SK-N-SH treated with all-trans-retinoic acid at 6 μM for 48 hours (cell line): ENCODE data around the gene CTNNA3.

ENCODE experiments used
- ATAC-seq: fragments of 200-7000 bp; cut with Tn5 transposase; 3 replicates; pipeline ENCODE4 v1.9.1; 2020; ENCODE audit warnings: mild to moderate bottlenecking, moderate library complexity
- ARNTL ChIP-seq: fragments of 450-650 bp; formaldehyde crosslinking; IDR thresholded peaks from 2 replicates; pipeline ENCODE4 v1.5.0; 2020; ENCODE audit warnings: low read depth, mild to moderate bottlenecking, moderate library complexity, borderline replicate concordance
- BACH2 ChIP-seq: fragments of 250-450 bp; sonication (Bioruptor Pico); IDR thresholded peaks from 2 replicates; pipeline ENCODE4 v1.9.0; 2021; ENCODE audit warnings: mild to moderate bottlenecking, borderline replicate concordance
- CREB5 ChIP-seq: fragments of 250-450 bp; sonication (Bioruptor Pico); IDR thresholded peaks from 2 replicates; pipeline ENCODE4 v1.5.1; 2020; ENCODE audit warnings: low read depth, mild to moderate bottlenecking, moderate library complexity
- CSDC2 ChIP-seq: fragments of 250-450 bp; sonication (Bioruptor Pico); IDR thresholded peaks from 2 replicates; pipeline ENCODE4 v1.5.0; 2020; ENCODE audit warnings: mild to moderate bottlenecking, moderate library complexity
- ESRRG ChIP-seq: fragments of 250-450 bp; sonication (Bioruptor Pico); IDR thresholded peaks from 2 replicates; pipeline ENCODE4 v1.6.1; 2021; ENCODE audit warnings: mild to moderate bottlenecking
- GLIS3 ChIP-seq: fragments of 250-450 bp; sonication (Bioruptor Pico); IDR thresholded peaks from 2 replicates; pipeline ENCODE4 v1.5.0; 2020; ENCODE audit warnings: mild to moderate bottlenecking, moderate library complexity
- OSR1 ChIP-seq: fragments of 250-450 bp; sonication (Bioruptor Pico); IDR thresholded peaks from 2 replicates; pipeline ENCODE4 v1.8.0; 2022; ENCODE audit warnings: moderate library complexity, mild to moderate bottlenecking, inconsistent platforms
- PATZ1 ChIP-seq: fragments of 250-450 bp; sonication (Bioruptor Pico); IDR thresholded peaks from 2 replicates; pipeline ENCODE4 v1.8.0; 2020; ENCODE audit warnings: mild to moderate bottlenecking, moderate library complexity, borderline replicate concordance
- PPARA ChIP-seq: fragments of 250-450 bp; sonication (Bioruptor Pico); IDR thresholded peaks from 2 replicates; pipeline ENCODE4 v1.5.0; 2020; ENCODE audit warnings: mild to moderate bottlenecking, borderline replicate concordance
- RARB ChIP-seq: fragments of 250-450 bp; sonication (Bioruptor Pico); IDR thresholded peaks from 2 replicates; pipeline ENCODE4 v1.8.0; 2021; ENCODE audit warnings: mild to moderate bottlenecking, moderate library complexity
- SNAI2 ChIP-seq: fragments of 250-450 bp; sonication (Bioruptor Pico); IDR thresholded peaks from 2 replicates; pipeline ENCODE4 v1.5.0; 2020; ENCODE audit warnings: mild to moderate bottlenecking, moderate library complexity
- TCF4 ChIP-seq: fragments of 250-450 bp; sonication (Bioruptor Pico); IDR thresholded peaks from 2 replicates; pipeline ENCODE4 v1.8.0; 2021; ENCODE audit warnings: mild to moderate bottlenecking, moderate library complexity, borderline replicate concordance
- TOX ChIP-seq: fragments of 250-450 bp; sonication (Bioruptor Pico); IDR thresholded peaks from 2 replicates; pipeline ENCODE4 v1.8.0; 2021; ENCODE audit warnings: mild to moderate bottlenecking, moderate library complexity, borderline replicate concordance
- ZC3H10 ChIP-seq: fragments of 250-450 bp; sonication (Bioruptor Pico); IDR thresholded peaks from 2 replicates; pipeline ENCODE4 v1.5.1; 2021; ENCODE audit warnings: mild to moderate bottlenecking, moderate library complexity
- ZFP30 ChIP-seq: fragments of 450-650 bp; formaldehyde crosslinking; IDR thresholded peaks from 2 replicates; pipeline ENCODE4 v1.5.0; 2022; ENCODE audit warnings: mild to moderate bottlenecking, moderate library complexity
- ZNF565 ChIP-seq: fragments of 450-650 bp; formaldehyde crosslinking; conservative IDR thresholded peaks from 2 replicates; pipeline ENCODE4 v1.5.0; 2020; ENCODE audit warnings: low read depth, mild to moderate bottlenecking, moderate library complexity
- ZNF70 ChIP-seq: fragments of 450-650 bp; formaldehyde crosslinking; IDR thresholded peaks from 2 replicates; pipeline ENCODE4 v1.5.0; 2020; ENCODE audit warnings: mild to moderate bottlenecking, moderate library complexity
- ZNF8 ChIP-seq: fragments of 450-650 bp; formaldehyde crosslinking; IDR thresholded peaks from 2 replicates; pipeline ENCODE4 v1.5.0; 2020; ENCODE audit warnings: mild to moderate bottlenecking, moderate library complexity
- TF ChIP-seq, protein P1 (sequence below): fragments of 250-450 bp; sonication (Bioruptor Pico); IDR thresholded peaks from 2 replicates; pipeline ENCODE4 v1.5.1; 2021; ENCODE audit warnings: mild to moderate bottlenecking, moderate library complexity
- TF ChIP-seq, protein P2 (sequence below): fragments of 250-450 bp; sonication (Bioruptor Pico); IDR thresholded peaks from 2 replicates; pipeline ENCODE4 v1.5.0; 2020; ENCODE audit warnings: mild to moderate bottlenecking, moderate library complexity

CTNNA3 gene

DNA sequence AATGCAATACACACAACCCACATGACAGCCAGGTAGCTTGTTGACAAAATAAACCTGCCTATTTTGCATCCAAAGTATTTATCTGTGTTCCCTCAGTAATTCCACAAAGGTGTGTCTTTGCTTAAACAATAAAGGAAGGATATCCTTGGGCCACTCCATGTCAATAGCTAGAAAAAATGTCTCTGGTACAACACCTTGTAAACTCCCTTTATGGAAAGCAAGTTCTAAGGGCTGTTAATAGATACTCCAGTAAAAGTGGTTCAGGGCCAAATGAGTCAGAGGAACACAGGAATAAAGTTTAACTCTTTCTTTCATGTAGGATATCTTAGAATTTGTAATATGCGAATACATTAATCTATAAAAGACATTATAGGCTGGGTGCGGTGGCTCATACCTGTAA, 867.0 kb downstream of the CTNNA3 start (continued):
- no peak for TF ChIP-seq PATZ1 (CRISPR knock-in tag)
- TF ChIP-seq CREB5: no peak
- no peak for TF ChIP-seq SNAI2 (CRISPR knock-in tag)

- peak; percentile 95 for ATAC-seq
- TF ChIP-seq CREB5 (no peak), SNAI2 (CRISPR knock-in tag) (no peak), ESRRG (CRISPR knock-in tag) (no peak), ZC3H10 (no peak), ZNF8 (CRISPR knock-in tag) (no peak), PPARA (CRISPR knock-in tag) (no peak), ZNF565 (CRISPR knock-in tag) (no peak), TOX (no peak), CSDC2 (no peak), RARB (CRISPR knock-in tag) (no peak), GLIS3 (CRISPR knock-in tag) (no peak), BACH2 (CRISPR knock-in tag) (no peak), OSR1 (CRISPR knock-in tag) (no peak), TCF4 (CRISPR knock-in tag) (no peak), ZFP30 (no peak)
- TF ChIP-seq, protein P1, sequence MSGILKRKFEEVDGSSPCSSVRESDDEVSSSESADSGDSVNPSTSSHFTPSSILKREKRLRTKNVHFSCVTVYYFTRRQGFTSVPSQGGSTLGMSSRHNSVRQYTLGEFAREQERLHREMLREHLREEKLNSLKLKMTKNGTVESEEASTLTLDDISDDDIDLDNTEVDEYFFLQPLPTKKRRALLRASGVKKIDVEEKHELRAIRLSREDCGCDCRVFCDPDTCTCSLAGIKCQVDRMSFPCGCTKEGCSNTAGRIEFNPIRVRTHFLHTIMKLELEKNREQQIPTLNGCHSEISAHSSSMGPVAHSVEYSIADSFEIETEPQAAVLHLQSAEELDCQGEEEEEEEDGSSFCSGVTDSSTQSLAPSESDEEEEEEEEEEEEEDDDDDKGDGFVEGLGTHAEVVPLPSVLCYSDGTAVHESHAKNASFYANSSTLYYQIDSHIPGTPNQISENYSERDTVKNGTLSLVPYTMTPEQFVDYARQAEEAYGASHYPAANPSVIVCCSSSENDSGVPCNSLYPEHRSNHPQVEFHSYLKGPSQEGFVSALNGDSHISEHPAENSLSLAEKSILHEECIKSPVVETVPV (CRISPR knock-in tag): no peak
These were observed 868.6 kb downstream of the CTNNA3 start for GRCh38 chr10:66827353-66827752.

DNA sequence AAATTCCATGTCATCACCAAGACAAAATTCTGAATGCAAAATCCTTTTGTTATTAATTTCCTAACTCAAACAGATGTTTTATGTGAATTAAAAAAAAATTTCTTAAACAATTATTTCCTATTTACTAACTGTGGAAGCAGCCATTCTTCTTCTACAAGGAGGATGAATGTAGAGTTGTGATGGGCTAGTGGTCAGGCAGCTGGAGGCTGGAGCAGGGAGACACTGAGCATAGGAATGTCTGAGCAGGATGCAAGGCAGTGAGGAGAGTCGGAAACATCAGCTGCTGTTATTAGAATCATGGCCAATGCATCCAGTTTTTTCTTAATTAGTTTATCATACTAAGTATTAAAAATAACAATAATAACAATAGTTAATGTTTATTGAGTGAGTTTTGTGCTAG, 872.7 kb downstream of the CTNNA3 start:
- TF ChIP-seq OSR1 (CRISPR knock-in tag): no peak
- no peak for TF ChIP-seq RARB (CRISPR knock-in tag)
- no peak for TF ChIP-seq ARNTL
- TF ChIP-seq, all 23 proteins: peak for 0
- ATAC-seq: no peak

GRCh38 chr10:66822801-66823200, 873.2 kb downstream of the CTNNA3 start:
- TF ChIP-seq OSR1 (CRISPR knock-in tag) (no peak), SNAI2 (CRISPR knock-in tag) (no peak), ZNF8 (CRISPR knock-in tag) (no peak), PPARA (CRISPR knock-in tag) (no peak), TCF4 (CRISPR knock-in tag) (no peak), ARNTL (no peak), ZNF70 (CRISPR knock-in tag) (no peak), GLIS3 (CRISPR knock-in tag) (no peak), TOX (no peak), CREB5 (no peak), RARB (CRISPR knock-in tag) (no peak), PATZ1 (CRISPR knock-in tag) (no peak), ZNF565 (CRISPR knock-in tag) (no peak)
- TF ChIP-seq, protein P2, sequence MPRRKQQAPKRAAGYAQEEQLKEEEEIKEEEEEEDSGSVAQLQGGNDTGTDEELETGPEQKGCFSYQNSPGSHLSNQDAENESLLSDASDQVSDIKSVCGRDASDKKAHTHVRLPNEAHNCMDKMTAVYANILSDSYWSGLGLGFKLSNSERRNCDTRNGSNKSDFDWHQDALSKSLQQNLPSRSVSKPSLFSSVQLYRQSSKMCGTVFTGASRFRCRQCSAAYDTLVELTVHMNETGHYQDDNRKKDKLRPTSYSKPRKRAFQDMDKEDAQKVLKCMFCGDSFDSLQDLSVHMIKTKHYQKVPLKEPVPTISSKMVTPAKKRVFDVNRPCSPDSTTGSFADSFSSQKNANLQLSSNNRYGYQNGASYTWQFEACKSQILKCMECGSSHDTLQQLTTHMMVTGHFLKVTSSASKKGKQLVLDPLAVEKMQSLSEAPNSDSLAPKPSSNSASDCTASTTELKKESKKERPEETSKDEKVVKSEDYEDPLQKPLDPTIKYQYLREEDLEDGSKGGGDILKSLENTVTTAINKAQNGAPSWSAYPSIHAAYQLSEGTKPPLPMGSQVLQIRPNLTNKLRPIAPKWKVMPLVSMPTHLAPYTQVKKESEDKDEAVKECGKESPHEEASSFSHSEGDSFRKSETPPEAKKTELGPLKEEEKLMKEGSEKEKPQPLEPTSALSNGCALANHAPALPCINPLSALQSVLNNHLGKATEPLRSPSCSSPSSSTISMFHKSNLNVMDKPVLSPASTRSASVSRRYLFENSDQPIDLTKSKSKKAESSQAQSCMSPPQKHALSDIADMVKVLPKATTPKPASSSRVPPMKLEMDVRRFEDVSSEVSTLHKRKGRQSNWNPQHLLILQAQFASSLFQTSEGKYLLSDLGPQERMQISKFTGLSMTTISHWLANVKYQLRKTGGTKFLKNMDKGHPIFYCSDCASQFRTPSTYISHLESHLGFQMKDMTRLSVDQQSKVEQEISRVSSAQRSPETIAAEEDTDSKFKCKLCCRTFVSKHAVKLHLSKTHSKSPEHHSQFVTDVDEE (CRISPR knock-in tag): no peak
- TF ChIP-seq, protein P1 (CRISPR knock-in tag): no peak
- ATAC-seq: no peak
